ENCODE measurements around the gene DNASE1L1. TPM values are rescaled to one million over a fixed set of nuclear protein-coding genes. Genes with fewer than 3 reads are reported as not detected.

Gene DNASE1L1
- polyA plus RNA-seq, 1 donor (not counting 4 experiments of a cell fraction or from before 2014, with no cell fraction given), result 17.1 TPM

DNA sequence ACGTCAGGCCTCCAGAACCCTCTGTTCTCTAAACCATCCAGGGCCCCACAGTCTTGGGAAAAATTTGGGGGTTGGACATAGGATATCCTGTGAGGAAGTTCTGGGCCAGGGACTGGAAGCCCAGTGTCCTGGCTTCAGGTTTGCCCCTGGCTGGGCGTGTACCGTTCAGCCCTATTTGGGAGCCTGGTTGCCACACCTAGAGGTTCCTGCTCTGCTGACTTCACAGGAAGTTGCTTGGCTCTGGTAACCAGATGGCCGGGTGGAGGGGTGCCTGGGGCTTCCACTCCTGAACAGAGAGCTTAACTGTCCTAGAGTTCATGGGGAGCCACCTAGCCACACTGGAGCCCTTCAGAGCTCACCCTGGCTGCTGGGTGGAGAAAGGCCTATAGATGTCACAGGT lies 3.4 kb upstream of the DNASE1L1 start:
- Histone ChIP-seq H3K27me3 (ENCODE audit: control insufficient read depth, extremely low read depth, insufficient read depth, low read length) (no peaks in the 10 kb centered on the region), H4K20me1 (ENCODE audit: control insufficient read depth, extremely low read depth, insufficient read depth, low read length) (no peaks in the 10 kb centered on the region), H3K9me3 (ENCODE audit: control insufficient read depth, low read depth, low read length) (no peaks in the 10 kb centered on the region), H3K79me2 (ENCODE audit: control insufficient read depth, insufficient read depth, low read length) (no peaks in the 10 kb centered on the region), H3K9me1 (ENCODE audit: control insufficient read depth, extremely low read depth, insufficient read depth, low read length) (no peaks in the 10 kb centered on the region), H3K36me3 (ENCODE audit: control insufficient read depth in 2 of 2, extremely low read depth in 1 of 2, insufficient read depth in 2 of 2, low read length in 2 of 2) (no peaks in the 10 kb centered on the region), H2AFZ (ENCODE audit: control insufficient read depth, low read length) (no peak overlapping the region), H3K4me2 (ENCODE audit: control insufficient read depth, extremely low read depth, insufficient read depth, low read depth, low read length) (peak overlapping the region; percentile 72), H3K9ac (ENCODE audit: control insufficient read depth, extremely low read depth, insufficient read depth, low read length) (peak overlapping the region; percentile 70), H3K4me1 (ENCODE audit: control insufficient read depth, extremely low read depth, insufficient read depth, low read length) (peaks cover 17% of the 10 kb centered on the region), H3K4me3 (ENCODE audit: control insufficient read depth in 2 of 3, extremely low read depth in 1 of 3, insufficient read depth in 2 of 3, low read depth in 1 of 3, low read length in 3 of 3) (peak overlapping the region; percentile 60 to 67 (median 66)), H3K27ac (ENCODE audit: control insufficient read depth, insufficient read depth, low read length) (peak overlapping the region; percentile 39)
- dilution Hi-C loops (cut with MboI; ENCODE audit: extremely low pct_ligation_motif_present, low sequenced_read_pairs), result no loop called here
- DNase-seq (ENCODE audit: low read depth, low spot score), result no peak
- TF ChIP-seq, protein P1, sequence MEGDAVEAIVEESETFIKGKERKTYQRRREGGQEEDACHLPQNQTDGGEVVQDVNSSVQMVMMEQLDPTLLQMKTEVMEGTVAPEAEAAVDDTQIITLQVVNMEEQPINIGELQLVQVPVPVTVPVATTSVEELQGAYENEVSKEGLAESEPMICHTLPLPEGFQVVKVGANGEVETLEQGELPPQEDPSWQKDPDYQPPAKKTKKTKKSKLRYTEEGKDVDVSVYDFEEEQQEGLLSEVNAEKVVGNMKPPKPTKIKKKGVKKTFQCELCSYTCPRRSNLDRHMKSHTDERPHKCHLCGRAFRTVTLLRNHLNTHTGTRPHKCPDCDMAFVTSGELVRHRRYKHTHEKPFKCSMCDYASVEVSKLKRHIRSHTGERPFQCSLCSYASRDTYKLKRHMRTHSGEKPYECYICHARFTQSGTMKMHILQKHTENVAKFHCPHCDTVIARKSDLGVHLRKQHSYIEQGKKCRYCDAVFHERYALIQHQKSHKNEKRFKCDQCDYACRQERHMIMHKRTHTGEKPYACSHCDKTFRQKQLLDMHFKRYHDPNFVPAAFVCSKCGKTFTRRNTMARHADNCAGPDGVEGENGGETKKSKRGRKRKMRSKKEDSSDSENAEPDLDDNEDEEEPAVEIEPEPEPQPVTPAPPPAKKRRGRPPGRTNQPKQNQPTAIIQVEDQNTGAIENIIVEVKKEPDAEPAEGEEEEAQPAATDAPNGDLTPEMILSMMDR (optimal IDR thresholded peaks at IDR 0.05 in 1 of 3, IDR thresholded peaks at IDR 0.05 in 1 of 3, conservative IDR thresholded peaks at IDR 0.05 in 1 of 3; ENCODE audit: extremely low read depth in 1 of 3, insufficient read depth in 2 of 3, low read length in 3 of 3), result no peak
- no peak for TF ChIP-seq EZH2 (IDR thresholded peaks at IDR 0.05; ENCODE audit: low read length)
- no peak for FAIRE-seq

GRCh38 chrX:154411981-154412340 lies 2.9 kb upstream of the DNASE1L1 start:
- H3K4me3 ChIP-seq (ENCODE audit: control insufficient read depth in 2 of 3, extremely low read depth in 1 of 3, insufficient read depth in 2 of 3, low read depth in 1 of 3, low read length in 3 of 3), result peak overlapping the region; percentile 60 to 67 (median 66)
- FAIRE-seq, result no peak
- dilution Hi-C loops (cut with MboI; ENCODE audit: extremely low pct_ligation_motif_present, low sequenced_read_pairs), result no loop called here

More at GRCh38 chrX:154411981-154412340, 2.9 kb upstream of the DNASE1L1 start:
- H3K9ac ChIP-seq (ENCODE audit: control insufficient read depth, extremely low read depth, insufficient read depth, low read length), result peak overlapping the region; percentile 70
- peaks cover 17% of the 10 kb centered on the region for H3K4me1 ChIP-seq (ENCODE audit: control insufficient read depth, extremely low read depth, insufficient read depth, low read length)
- DNase-seq (ENCODE audit: low read depth, low spot score), result no peak
- H3K79me2 ChIP-seq (ENCODE audit: control insufficient read depth, insufficient read depth, low read length), result no peaks in the 10 kb centered on the region
- H3K4me2 ChIP-seq (ENCODE audit: control insufficient read depth, extremely low read depth, insufficient read depth, low read depth, low read length), result peak overlapping the region; percentile 72
- no peaks in the 10 kb centered on the region for H3K9me1 ChIP-seq (ENCODE audit: control insufficient read depth, extremely low read depth, insufficient read depth, low read length)
- no peaks in the 10 kb centered on the region for H4K20me1 ChIP-seq (ENCODE audit: control insufficient read depth, extremely low read depth, insufficient read depth, low read length)
- H3K36me3 ChIP-seq (ENCODE audit: control insufficient read depth in 2 of 2, extremely low read depth in 1 of 2, insufficient read depth in 2 of 2, low read length in 2 of 2), result no peaks in the 10 kb centered on the region
- H3K27me3 ChIP-seq (ENCODE audit: control insufficient read depth, extremely low read depth, insufficient read depth, low read length), result no peaks in the 10 kb centered on the region
- TF ChIP-seq EZH2 (IDR thresholded peaks at IDR 0.05; ENCODE audit: low read length), result no peak
- TF ChIP-seq, protein P1 (optimal IDR thresholded peaks at IDR 0.05 in 1 of 3, IDR thresholded peaks at IDR 0.05 in 1 of 3, conservative IDR thresholded peaks at IDR 0.05 in 1 of 3; ENCODE audit: extremely low read depth in 1 of 3, insufficient read depth in 2 of 3, low read length in 3 of 3), result no peak
- H3K9me3 ChIP-seq (ENCODE audit: control insufficient read depth, low read depth, low read length), result no peaks in the 10 kb centered on the region
- H2AFZ ChIP-seq (ENCODE audit: control insufficient read depth, low read length), result peak overlapping the region; percentile 9
- peak overlapping the region; percentile 49 for H3K27ac ChIP-seq (ENCODE audit: control insufficient read depth, insufficient read depth, low read length)

Measured in keratinocyte (primary cell).